Stromal cell of bone marrow (primary cell): ENCODE results near the gene NOC4L.
"Not testable (repeated sequence)": the region's sequence is repeated elsewhere in the genome, so short reads cannot be mapped to it uniquely, and the experiment has no call there.

Source experiments
- DNase-seq: peaks from one replicate; pipeline ENCODE4 v3.0.0-alpha.2; 2012; ENCODE audit warnings: low read depth

Gene NOC4L

DNA sequence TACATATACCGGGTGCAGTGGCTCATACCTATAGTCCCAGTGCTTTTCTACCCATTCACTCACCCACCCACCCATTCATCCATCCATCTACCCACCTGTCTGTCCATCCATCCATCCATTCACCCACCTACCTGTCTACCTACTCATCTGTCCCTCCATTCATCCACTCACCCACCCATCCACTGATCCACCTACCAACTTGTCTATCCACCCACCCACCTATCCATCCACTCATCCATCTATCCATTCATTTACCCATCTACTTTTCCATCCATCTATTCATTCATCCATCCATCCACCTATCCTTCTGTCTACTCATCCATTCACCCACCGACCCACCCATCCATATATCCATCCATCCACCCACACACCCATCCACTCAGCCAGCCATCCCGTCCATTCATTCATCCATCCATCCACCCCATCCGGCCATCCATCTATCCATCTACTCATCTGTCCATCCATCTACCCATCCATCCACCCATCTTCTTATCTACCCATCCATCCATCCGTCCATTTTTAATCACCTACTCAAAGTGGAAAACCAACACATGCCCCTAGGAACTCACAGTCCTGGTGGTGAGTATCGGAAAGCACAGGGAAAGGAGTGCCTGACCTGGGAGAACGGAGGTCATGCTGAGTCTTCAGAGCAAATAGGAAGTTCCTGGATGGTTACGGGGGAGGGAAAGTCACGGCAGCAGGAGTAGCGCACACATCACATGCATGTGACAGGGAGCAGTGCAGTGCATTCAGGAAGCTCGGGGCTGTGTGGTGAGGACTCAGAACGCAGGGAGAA lies 20.1 kb upstream of the NOC4L start:
- DNase-seq: no peak

DNA sequence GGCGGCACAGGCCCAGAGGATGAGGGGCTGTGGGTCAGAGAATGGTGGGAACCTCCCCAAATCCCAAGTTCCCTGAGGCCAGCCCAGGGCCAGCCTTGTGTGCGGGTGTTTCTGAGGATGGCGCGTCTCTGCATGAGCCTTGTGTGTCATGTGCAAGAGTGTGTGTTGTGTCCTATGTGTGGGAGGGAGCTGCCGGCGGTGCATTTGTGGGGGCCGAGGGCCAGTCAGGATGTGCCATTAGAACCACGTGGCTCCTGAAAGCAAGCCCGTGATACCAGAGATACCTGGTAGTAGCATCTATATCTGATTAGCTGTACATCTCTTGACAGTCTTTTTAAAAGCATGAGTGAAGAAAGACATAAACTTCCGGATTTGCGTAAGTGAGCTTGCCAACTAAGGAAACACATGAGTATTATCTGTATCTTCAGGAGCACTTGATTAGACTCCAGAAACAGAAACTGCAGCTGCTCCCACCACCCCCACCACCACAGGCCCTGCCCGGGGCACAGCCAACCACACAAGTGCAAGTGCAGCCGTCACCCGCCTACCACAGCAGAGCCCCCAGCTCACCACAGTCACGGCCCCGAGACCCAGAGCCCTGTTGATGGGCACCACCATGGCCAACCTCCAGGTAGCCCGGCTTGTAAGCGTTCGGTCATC lies 19.4 kb upstream of the NOC4L start:
- DNase-seq: no peak

DNA sequence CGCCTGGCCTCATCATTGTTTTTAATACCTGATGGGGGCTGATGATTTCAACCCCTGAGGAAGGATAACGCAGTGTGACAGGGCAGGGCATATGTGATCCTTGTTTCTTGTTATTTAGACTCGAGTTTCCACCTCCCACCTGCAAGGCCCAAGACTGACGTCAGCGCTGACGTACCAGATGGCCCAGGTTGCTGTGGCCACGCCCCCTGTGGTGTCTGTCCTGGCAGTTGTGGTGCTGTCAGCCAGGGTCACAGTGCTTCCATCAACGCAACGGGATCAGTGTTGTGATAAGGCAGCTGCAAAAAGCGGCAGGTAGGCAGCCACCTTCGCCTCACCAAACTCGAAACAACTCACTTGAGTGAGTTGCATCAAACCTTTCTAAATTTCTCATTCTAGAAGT lies 18.5 kb upstream of the NOC4L start:
- DNase-seq: no peak

DNA sequence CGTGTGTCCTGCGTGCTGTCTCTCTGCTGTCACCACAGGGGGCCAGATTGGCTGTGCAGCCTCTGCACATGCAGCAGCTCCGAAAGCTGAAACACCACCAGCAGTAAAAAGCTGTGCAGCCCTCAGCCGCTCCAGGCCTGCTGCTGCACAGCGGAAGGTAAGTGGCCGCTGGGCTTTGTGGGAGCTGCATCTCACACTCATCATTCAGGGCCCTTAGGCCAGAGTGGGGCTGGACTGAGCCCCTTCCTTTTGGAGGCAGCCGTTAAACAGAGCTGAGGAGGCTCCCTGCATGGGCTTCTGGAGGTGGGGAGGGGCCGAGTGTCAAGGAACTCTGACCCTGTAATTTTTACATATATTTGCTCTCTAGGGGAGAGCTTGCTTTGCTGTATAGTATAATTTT lies 17.2 kb upstream of the NOC4L start:
- DNase-seq: no peak

DNA sequence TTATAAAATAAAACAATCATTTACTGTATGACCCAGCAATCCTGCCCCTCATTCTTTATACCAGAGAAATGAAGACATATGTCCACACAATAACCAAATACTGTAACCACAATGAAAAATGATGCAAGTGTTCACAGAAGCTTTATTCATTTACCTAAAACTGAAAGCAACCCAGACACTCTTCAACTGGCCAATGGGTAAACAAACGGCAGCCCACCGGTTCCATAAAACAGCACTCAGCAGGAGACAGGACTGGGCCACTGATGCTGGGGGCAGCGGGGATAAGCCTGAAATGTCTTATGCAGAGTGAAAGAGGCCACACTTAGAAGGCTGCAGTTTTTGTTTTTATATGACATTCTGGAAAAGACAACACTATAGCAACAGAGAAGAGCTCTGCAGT lies 15.2 kb upstream of the NOC4L start:
- no peak for DNase-seq

DNA sequence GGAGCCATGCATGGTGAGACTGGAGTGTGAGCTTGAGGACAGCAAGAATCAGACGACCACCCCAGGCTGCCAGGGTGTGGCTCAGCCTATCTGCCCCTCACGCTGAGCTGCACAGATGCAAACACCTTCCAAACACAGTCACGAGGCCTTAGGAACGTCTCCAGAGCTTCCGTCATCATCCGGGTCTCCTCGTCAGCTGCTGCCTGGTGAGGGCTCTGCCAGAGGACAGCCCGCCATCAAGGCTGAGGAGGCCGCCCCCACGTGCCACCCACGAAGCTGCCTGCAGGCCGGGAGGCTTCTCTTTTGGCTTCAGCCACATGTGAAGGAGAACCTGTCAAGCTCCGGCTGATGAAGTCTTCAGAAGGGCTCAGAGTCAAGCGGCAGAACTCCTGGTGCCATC lies 13.6 kb upstream of the NOC4L start:
- no peak for DNase-seq

DNA sequence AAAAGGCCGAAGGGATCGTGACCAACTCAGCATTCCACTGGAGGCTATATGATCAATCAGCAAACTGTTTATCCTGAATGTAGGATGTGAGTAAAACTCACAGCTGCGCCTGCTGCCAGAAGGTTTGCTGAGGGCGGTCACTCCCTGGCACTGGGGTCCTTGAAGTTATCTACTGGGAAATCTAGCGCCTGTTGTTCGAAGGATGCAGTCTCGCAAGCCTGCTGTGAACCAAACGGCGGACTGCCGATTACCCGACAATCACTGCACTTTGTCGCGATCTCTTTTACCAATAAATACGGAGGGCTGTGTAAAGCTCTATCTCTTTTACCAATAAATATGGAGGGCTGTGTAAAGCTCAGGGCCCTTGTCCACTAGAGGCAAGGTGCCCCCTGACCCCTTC lies 13.0 kb upstream of the NOC4L start:
- no peak for DNase-seq

DNA sequence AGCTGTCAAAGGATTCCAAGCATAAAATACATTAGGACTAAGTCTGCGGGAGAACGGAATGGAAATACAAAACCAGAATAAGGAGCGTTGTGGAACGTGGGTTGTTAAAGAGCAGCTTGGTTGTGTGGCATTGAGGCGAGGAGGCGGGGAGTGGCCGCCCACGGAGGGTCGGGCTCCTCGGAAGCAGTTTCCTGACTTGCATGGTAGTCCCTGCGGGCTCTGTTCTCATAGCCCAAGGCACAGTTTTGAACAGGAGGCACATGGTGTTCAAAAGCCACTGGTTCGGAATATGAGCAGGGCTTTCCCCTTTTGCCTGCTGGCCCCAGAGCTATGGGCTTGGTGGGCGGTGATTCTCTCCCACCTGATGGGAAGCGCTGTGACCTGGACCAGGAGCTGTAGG lies 12.3 kb upstream of the NOC4L start:
- DNase-seq: no peak

DNA sequence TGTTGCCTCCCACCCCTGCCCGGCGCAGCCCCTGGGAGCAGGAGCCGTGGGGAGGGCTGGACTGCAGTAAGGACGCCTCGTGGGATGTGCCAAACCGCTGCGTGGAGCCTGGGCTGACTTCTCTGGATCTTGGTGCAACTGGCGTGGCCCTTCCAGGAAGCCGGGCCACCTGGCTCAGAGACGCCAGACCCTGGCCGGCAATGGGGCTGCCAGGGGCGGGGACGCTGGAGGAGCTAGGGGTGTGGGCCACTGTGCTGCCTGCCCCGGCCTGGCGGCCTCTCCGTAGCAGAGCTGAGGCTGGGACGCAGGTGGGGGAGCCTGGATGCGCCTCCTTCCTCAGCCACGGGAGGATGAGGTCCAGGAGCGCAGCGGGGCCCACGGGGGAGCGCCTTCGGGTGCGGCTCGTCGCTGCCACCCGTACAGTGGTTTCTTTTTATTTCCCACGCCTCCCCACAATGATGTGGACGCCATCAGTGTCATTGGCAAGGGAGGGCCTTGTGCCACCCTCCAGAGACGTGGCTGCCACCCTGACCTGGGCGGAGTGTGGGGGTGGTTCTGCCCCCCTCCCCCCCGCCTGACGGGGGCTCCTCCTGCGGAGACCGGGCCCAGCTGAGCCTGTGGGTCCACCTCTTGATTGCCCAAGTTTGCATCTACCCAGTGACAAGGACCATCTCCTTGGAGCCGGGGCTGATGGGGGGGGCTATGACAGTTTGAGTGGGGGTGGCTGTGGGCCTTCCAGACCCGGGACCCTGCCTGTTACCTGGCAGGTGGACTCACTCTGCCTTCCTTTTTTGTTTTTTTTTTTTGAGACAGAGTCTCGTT lies 11.4 kb upstream of the NOC4L start:
- DNase-seq: no peak

DNA sequence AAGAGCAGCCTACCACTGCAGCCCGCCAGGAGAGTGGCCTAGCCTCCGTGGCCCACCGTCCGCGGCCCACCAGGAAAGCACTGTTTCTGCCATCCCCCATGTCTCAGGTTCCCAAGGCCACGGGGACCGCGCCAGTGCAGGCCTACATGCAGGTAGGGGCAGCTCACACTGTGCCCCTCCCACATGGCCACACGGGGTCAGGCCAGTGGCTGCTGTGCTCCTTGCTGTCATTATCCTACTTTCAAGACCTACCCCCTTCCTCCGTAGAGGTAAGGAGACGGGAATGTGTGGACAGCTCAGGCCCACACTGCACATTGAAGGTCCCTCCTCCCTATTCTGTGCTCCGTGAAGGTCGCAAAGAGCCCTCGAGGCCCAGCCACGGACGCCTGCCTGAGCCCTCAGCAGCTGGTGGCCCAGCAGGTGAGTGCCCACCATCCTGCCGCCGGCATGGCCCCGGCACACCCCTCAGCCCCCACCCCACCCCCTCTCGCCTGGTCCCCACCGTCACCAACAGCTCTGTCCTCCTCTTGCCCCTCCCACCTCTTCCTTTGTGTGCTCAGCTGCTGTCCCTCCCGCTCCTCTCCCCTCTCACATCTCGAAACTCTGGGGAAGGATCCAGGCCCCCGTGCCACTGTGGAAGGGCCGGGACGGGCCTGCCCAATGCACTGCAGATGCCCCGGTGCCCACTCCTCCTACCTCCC lies 10.2 kb upstream of the NOC4L start:
- no peak for DNase-seq

DNA sequence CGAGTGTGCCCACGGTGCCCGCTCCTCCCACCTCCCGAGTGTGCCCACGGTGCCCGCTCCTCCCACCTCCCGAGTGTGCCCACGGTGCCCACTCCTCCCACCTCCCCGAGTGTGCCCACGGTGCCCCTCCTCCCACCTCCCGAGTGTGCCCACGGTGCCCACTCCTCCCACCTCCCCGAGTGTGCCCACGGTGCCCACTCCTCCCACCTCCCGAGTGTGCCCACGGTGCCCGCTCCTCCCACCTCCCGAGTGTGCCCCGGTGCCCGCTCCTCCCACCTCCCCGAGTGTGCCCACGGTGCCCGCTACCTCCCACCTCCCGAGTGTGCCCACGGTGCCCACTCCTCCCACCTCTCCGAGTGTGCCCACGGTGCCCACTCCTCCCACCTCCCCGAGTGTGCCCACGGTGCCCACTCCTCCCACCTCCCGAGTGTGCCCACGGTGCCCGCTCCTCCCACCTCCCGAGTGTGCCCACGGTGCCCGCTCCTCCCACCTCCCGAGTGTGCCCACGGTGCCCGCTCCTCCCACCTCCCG lies 9.5 kb upstream of the NOC4L start:
- not testable (repeated sequence) for DNase-seq

DNA sequence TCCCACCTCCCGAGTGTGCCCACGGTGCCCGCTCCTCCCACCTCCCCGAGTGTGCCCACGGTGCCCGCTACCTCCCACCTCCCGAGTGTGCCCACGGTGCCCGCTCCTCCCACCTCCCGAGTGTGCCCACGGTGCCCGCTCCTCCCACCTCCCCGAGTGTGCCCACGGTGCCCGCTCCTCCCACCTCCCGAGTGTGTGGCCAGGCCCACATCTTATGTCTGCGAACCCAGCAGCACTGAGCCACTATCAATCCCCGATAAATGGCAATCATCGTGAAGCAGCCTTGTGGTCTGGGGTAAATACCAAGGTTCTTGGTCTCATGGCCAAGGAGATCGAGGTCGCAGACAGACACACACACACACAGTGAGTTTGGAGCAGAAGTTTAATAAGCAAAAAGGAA lies 8.0 kb upstream of the NOC4L start:
- DNase-seq: not testable (repeated sequence)

DNA sequence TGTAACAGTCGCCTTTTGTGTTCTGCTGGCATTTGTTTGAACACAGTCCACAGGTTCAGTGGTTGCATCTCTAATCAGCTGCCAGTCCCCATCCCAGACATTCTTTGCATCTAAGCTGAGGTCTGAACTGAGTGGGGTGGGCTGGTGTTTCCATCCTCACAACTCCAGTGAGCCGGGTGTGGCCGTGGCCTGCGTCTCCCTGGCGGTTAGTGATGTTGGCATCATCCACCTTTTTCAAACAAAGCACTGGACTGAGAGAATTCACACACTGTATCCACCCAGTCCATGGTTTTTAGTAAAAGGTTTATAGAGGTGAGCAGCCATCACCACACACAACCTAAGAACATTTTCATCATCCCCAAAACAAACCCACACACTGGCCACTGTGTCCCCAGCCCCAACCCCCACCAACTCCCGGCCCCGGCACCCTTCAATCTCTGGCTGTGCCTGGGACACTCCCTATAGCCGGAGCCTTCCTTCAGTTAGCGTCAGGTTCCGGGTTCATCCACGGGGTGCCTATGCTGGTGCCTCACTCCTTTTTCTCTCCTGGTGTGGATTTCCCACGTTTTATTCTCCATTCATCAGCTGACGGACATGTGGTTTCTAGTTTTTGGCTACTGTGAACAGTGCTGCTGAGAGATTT lies 6.7 kb upstream of the NOC4L start:
- no peak for DNase-seq

DNA sequence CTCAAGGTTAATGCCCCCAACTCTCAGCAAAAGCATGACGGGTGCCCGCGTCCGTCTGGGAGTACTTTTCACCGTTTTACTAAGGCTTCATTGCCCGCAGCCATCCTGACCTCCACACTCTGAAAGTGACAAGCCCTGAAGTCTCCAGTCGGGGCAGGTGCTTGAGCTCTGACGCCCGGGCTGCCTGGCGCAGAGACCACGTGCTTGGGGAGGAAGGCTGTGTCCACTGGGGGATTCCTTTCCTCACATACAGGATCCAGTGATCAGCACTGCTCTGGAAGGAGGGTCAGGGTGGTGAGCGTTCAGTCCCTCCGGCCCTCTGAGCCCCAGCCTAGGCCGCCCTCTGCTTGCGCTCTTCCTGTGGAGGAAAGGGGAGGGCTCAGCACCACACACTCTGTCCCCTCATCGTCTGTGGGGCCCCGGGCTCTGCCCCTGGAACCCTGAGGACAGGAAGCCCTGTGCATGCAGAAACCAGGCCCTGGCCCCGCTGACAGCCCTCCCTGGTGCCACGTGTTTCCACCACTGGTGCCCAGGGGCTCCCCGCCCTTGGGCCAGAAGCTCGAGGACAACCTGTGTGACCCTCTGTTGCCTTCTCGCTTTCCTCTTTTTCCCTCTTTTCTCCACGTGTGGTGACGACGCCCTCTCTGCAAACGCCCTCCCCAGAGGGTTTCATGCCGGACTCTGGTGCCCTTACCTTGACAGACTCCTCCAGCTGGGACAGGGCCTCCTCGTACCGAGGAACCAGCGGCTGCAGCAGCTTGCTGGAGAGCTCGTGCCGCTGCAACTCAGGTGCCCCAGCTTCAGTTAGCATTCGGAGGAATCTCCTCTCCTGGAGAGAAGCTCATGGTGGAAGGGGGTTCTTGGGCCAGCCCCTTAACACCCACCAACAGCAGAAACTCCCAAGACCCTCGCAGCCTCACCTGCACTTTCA lies 5.1 kb upstream of the NOC4L start:
- DNase-seq: no peak

DNA sequence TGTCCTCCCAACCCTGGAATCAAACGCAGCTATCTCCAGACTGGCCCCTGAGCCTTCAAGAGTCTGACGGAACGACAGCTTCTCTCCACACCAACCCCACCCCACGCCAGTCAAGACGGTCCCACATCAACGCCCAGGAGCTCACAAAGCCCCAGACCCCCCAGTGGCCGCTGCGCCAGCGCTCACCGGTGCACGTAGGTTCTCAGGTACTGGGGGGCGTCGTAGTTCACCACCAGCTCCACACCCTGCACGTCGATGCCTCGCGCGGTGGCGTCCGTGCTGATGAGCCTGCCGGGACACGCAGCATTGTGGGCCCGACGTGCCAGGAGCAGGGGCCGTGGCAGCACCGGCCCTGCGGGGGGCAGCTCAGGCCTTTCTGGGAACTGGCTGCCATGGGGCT lies 4.3 kb upstream of the NOC4L start:
- DNase-seq: no peak

DNA sequence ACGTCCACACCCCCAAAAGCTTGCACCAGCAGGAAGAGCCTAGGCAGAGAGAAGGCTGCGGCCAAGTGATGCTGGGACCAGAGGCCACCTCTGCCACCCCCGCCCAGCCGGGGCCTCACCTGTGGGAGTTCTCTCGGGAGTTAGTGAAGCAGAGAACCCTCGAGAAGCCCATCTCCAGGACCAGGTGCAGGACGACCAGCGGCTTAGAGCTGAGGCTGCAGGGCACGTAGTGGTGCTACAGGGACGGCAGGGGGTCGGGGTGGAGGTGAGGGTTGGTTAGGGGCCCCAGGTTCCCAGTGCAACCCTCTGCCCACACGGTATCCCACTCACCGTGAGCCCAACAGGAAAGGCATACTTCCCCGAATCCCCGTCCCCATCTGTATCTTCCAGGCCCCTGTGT lies 3.8 kb upstream of the NOC4L start:
- no peak for DNase-seq

DNA sequence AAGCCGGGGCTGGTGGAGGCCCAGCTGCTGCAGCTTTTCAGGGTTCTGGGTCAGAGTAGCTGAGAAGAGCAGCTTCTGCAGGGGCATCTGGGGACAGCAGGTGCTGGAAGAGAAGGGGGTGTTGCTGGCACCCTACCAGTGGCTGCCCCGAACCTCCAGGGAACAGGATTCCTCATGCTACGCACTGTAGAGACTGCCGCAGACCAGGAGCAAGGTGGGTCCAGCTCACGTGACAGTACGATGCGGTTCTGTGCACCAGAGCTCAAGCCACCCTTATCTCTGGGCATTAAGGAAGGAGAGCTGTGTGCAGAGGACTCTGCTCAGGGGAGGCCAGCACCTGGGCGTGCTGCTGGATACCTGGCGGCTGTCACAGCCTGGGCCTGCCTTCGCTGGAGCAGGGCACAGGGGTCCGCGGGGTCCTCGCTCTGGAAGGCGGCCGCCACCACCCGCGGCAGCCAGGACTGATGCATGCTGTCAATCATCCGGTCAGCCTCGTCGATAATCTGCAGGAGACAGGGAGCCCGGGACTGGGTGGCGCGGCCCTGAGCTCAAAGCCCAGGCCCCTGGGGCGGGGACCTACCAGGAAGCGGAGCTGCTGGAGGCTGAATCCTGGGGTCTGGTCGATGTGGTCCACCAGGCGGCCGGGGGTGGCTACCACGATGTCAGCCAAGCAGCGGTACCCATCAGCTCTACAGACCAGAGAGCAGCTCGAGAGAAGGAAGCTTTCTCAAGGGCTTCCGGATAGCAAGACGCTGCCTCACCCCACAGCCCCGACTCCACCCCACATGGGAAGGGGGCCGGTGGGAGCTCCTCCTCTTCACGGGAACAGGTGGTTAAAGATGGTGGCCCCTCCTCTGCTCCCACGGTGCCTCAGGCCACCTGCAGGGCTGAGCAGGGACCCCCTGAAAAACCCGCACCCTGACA lies 3.1 kb upstream of the NOC4L start:
- no peak for DNase-seq

DNA sequence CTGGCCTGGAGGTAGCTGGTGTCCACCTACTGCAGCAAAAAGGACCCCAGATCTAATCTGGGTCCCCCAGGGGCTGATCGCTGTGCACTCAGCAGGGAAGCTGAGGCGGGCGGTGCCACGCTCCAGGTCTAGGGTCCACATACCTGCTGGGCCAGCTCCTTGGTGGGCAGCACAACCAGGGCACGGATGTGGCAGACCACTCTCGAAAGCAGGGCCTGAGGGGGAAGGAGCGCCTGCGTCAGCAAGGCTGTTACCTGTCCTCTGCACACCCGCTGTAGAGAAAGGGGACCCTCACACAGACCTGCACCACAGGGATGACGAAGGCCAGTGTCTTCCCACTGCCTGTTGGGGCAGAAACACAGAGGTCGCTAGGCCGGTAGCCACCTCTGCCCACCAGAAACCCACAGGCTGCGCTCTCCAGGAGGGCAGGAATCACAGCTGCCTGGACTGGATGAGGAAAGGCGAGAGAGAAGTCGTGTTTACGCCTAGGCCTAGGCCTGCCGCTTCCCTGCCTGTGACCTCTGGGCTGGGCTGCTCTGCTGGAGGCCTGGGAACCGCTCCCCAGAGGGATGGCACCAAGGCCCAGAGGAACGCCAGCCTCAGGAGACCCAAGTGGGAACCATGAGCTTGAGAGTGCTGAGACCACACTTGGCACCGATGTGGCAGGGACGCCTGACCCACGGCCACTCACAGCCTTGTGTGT lies 2.1 kb upstream of the NOC4L start:
- DNase-seq: no peak
